Activated CD4-positive, alpha-beta T cell treated with anti-CD3 and anti-CD28 coated beads, Interleukin-2, amount 50 U/mL, for 4 hours (primary cell): ENCODE measurements around the gene NPTX1.

ENCODE experiments used
- DNase-seq, 2 experiments: peaks; one replicate each; pipeline ENCODE4 v3.0.0-alpha.2; 2020

NPTX1 gene

DNA sequence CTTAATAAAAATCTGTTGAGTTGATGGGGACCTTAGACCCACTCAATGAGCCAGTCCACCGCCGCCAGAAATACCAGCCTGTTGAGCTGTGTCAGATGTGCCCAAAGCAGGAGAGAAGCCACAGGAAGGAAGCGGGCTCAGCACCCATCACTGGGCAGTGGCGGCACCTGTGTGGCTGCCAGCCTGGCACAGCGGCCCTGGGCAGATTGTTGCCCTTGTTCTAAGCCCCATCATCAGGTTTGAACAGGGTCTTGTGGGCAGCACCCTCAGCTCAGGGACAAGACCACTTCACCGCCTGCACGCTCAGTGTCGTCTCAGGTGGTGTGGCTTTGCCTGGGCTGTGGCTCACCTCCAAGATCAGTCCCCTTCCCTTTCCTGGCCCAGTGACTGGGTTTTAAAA lies 52.1 kb downstream of the NPTX1 start:
- no peak for DNase-seq

DNA sequence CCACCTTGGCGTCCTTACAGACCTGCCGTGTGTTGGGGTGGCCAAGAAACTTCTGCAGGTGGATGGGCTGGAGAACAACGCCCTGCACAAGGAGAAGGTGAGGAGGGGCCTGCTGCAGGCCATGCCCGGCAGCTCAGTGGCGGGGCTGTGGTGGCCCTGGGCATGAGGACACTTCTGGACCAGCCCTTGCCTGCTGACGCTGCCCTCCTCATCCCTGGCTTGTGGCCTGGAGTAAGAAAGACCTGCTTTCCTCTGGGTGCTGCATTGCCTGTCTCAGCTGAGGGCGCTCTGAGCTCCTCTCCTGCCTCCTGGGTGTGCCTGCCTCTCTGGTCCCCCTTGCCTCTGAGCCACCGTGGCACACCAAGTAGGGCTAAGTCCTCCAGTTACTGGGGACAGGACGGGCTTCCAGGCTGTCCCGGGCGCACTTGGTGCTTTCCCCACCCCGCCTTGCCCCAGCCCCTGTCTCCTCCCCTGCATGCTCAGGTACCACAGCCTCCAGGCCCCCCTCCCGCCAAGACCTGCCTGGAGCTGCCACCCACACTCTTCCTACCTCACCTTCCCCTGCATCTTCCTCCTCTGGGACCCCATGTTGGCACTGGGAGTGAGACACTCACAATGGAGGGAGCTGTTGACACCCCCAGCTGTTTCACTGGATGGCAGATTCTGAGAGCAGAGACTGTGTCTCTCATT lies 52.7 kb downstream of the NPTX1 start:
- DNase-seq, result no peak

DNA sequence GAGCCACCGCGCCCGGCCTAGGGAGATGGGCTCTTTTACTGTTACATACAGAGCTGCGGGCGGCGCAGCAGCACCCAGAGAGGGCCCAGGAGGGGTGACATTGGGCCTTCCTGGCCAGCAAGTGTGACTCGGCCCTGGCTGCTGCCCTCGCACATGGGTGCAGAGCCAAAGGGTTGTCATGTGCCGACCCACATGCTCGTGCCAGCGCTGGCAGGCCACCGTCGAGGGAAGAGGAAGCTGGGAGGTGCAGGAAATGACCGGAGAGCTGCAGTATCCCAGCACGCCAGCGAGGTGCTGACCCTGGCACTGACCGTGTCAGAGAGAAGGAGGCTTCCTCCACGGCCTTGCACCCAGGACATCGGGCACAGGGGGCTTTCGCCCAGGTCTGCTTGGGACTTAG lies 53.4 kb downstream of the NPTX1 start:
- no peak for DNase-seq

DNA sequence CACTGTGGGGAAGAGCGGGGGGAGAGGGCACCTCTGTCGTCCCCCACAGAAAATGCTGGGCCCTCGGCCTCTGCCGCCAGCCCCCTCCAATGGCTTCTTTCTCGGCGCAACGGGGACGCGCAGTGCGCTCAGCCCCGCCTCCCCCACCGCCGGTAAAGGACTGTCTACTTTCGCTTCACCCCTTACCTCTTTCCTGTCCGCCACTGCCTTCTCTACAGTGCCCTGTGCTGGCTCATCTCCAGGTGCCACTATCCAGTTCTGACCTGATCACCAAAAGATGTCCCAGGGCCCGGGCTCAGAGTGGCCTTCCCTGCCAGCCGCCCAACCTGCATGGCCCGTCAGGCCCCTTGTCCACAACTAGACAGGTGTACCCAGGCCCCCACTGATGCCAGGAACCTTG lies 54.1 kb downstream of the NPTX1 start:
- no peak for DNase-seq

DNA sequence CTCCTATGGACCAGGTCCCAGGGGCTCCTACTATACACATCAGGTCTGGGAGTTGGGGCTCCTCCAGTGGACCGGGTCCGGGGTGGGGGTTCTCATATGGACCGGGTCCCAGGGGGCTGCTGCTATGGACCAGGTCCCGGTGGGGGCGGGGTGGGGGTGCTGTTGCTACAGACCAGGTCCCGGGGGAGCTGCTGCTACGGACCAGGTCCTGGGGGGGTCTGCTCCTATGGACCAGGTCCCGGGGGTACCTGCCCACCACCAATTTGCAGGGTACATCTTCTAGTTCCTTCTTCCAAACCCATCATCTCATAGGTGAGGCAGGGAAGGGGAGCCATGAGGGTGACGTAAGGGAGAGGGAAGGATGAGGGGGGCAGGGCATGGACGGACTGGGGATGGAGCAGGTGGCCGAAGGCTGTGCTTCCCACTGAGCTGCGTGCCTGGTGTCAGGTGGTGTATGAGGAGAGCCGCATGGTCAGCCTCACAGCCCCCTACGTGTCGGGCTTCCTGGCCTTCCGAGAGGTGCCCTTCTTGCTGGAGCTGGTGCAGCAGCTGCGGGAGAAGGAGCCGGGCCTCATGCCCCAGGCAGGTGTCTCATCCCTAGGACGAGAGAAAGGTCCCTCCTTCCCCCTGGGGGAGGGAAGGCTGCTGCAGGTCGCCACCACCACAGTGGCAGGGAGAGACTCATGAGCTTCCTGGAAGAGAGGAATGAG lies 54.9 kb downstream of the NPTX1 start:
- DNase-seq, result no peak

DNA sequence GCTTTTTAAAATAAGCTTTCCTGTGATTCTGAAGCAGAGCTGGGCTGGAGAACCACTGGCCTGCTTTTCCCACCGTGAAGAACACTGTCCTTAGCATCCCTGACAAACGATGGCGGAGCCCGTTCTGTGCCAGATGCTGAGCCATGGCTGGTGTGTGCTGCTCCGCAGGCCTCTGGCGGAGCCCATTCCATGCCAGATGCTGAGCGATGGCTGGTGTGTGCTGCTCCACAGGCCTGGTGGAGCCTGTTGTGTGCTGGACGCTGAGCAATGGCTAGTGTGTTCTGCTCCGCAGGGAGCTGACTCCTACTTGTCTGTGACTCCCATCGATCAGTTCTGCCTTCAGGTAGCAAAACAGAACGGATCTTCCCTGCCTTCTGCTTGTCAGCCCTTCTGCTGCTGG lies 57.2 kb downstream of the NPTX1 start:
- DNase-seq, result no peak

DNA sequence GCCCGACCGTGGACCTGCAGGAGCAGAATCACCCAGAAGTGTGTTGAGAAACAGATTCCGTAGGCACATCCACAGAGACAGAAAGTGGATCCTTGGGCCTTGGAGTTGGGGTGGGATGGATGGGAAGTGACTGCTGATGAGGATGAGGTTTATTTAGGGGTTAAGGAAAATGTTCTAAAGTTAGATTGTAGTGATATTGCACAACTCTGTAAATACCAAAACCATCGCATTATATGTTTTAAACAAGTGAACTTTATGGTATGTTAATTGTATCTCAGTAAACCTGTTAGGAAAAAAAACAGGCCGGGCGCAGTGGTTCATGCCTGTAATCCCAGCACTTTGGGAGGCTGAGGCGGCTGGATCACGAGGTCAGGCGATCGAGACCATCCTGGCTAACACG lies 57.8 kb downstream of the NPTX1 start:
- DNase-seq, result no peak
